Spinal cord (tissue), 10 donors: ENCODE measurements around the gene RPTOR. TPM values are rescaled to one million over a fixed set of nuclear protein-coding genes. Genes with fewer than 3 reads are reported as not detected.
A peak's percentile ranks its signal among the peaks of the same experiment; 100 is the strongest.
"Not testable (repeated sequence)": the region's sequence is repeated elsewhere in the genome, so short reads cannot be mapped to it uniquely, and the experiment has no call there.

Experiments
- DNase-seq, 6 donors: peaks; one replicate each; pipeline versions ENCODE4 v3.0.0 to v3.0.0-alpha.2; 2013 to 2015; ENCODE audit warnings: low spot score in 6 of 6, low read depth in 4 of 6
- H3K27ac ChIP-seq: one replicate; pipeline ENCODE4 v1.5.1; 2013; ENCODE audit warnings: low read depth, low read length, control low read depth
- H3K27me3 ChIP-seq: one replicate; pipeline ENCODE4 v1.6.1; 2013; ENCODE audit warnings: low read length; ENCODE audit not compliant: control insufficient read depth, insufficient read depth
- H3K36me3 ChIP-seq: one replicate; pipeline ENCODE4 v1.6.1; 2013; ENCODE audit warnings: low read length; ENCODE audit not compliant: control insufficient read depth, insufficient read depth
- H3K4me1 ChIP-seq: one replicate; pipeline ENCODE4 v1.6.1; 2013; ENCODE audit warnings: low read length; ENCODE audit not compliant: control insufficient read depth, insufficient read depth
- H3K4me3 ChIP-seq: one replicate; pipeline ENCODE4 v1.5.1; 2013; ENCODE audit warnings: low read depth, low read length, control low read depth
- H3K9me3 ChIP-seq: one replicate; pipeline ENCODE4 v1.6.1; 2013; ENCODE audit warnings: low read length; ENCODE audit not compliant: control insufficient read depth, insufficient read depth
- WGBS: methylation state at CpG from one replicate; pipeline ENCODE4 v1.1.5; 2013; ENCODE audit warnings: missing lambda C conversion rate; ENCODE audit not compliant: insufficient coverage; 5-methylcytosine and 5-hydroxymethylcytosine counted together
- polyA plus RNA-seq, 2 donors: library from polyadenylated mRNA; unstranded; fragments of 120-200 nt; gene quantifications; one replicate each; pipeline ENCODE4 v1.2.1, GENCODE V29; 2013; ENCODE audit not compliant: insufficient read length in 2 of 2
- total RNA-seq, 2 donors: library from RNA; depleted of rRNA in 1 of 2; stranded (reverse); fragments of 120-200 nt in 1 of 2; fragments of >200 nt in 1 of 2; gene quantifications; one replicate each; pipeline versions ENCODE4 v1.2.3 to v1.2.4, GENCODE V29; 2013 to 2014
- donor health status: healthy.

Gene RPTOR
- total and polyA plus RNA-seq, 4 donors: 17.1 to 27.2 (median 21.6) TPM

GRCh38 chr17:80621335-80621996, 76.8 kb downstream of the RPTOR start:
- H3K27ac ChIP-seq: no peak overlapping the region
- no peak overlapping the region for H3K4me3 ChIP-seq
- no peaks in the 10 kb centered on the region for H3K9me3 ChIP-seq
- no peaks in the 10 kb centered on the region for H3K27me3 ChIP-seq
- H3K36me3 ChIP-seq: peaks cover 3% of the 10 kb centered on the region
- DNase-seq: no peak
- WGBS: 83% methylated on average over 25 of the region's 25 CpGs
- H3K4me1 ChIP-seq: peaks cover 6% of the 10 kb centered on the region

DNA sequence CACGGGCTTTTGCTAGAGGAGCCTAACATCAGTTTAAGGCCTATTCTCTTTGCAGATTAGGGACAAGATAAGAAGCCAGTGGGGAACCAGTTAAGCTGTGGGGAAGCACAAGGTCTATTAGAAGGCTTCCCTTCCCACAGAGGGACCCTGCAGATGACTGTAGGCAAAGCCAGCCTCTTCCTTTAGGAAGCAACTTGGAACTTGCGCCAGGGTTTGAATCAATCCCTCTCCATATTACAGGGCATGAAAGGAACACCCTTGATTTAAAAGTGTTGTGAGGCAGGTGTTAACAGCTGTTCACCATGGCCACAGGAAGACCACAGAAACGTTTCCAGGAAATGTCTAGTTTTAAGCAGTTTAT, 77.3 kb downstream of the RPTOR start:
- 57% methylated on average over 2 of the region's 3 CpGs for WGBS
- no peaks in the 10 kb centered on the region for H3K27me3 ChIP-seq
- peaks cover 3% of the 10 kb centered on the region for H3K36me3 ChIP-seq
- H3K9me3 ChIP-seq: no peaks in the 10 kb centered on the region
- no peak overlapping the region for H3K27ac ChIP-seq
- peak in 1 of 6 donors; percentile 34 for DNase-seq
- H3K4me1 ChIP-seq: peaks cover 6% of the 10 kb centered on the region
- no peak overlapping the region for H3K4me3 ChIP-seq

GRCh38 chr17:80624864-80625263, 80.2 kb downstream of the RPTOR start:
- no peaks in the 10 kb centered on the region for H3K27me3 ChIP-seq
- no peak overlapping the region for H3K4me3 ChIP-seq
- H3K4me1 ChIP-seq: peaks cover 4% of the 10 kb centered on the region
- H3K9me3 ChIP-seq: peaks cover 2% of the 10 kb centered on the region
- peaks cover 3% of the 10 kb centered on the region for H3K36me3 ChIP-seq
- H3K27ac ChIP-seq: no peak overlapping the region
- 91% methylated on average over 11 of the region's 14 CpGs for WGBS
- DNase-seq: no peak

- DNase-seq: no peak
- Histone ChIP-seq H3K4me1 (peaks cover 4% of the 10 kb centered on the region), H3K27ac (no peak overlapping the region), H3K27me3 (no peaks in the 10 kb centered on the region), H3K9me3 (peaks cover 2% of the 10 kb centered on the region), H3K4me3 (no peak overlapping the region), H3K36me3 (peaks cover 3% of the 10 kb centered on the region)
- 90% methylated on average over 10 of the region's 14 CpGs for WGBS
These were observed 81.0 kb downstream of the RPTOR start for GRCh38 chr17:80625627-80626026.

DNA sequence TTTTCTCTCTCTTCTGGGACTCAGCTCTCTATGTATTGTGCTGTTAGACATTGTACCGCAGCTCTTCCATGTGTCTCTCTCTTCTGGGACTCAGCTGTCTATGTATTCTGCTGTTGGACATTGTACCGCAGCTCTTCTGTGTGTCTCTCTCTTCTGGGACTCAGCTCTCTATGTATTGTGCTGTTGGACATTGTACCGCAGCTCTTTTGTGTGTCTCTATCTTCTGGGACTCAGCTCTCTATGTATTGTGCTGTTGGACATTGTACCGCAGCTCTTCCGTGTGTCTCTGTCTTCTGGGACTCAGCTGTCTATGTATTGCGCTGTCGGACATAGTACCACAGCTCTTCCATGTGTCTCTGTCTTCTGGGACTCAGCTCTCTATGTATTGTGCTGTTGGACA, 84.2 kb downstream of the RPTOR start:
- H3K9me3 ChIP-seq, H3K4me3 ChIP-seq, H3K27me3 ChIP-seq, H3K36me3 ChIP-seq, DNase-seq, H3K4me1 ChIP-seq, H3K27ac ChIP-seq: not testable (repeated sequence)
- WGBS: 50% methylated on average over 2 of the region's 7 CpGs

DNA sequence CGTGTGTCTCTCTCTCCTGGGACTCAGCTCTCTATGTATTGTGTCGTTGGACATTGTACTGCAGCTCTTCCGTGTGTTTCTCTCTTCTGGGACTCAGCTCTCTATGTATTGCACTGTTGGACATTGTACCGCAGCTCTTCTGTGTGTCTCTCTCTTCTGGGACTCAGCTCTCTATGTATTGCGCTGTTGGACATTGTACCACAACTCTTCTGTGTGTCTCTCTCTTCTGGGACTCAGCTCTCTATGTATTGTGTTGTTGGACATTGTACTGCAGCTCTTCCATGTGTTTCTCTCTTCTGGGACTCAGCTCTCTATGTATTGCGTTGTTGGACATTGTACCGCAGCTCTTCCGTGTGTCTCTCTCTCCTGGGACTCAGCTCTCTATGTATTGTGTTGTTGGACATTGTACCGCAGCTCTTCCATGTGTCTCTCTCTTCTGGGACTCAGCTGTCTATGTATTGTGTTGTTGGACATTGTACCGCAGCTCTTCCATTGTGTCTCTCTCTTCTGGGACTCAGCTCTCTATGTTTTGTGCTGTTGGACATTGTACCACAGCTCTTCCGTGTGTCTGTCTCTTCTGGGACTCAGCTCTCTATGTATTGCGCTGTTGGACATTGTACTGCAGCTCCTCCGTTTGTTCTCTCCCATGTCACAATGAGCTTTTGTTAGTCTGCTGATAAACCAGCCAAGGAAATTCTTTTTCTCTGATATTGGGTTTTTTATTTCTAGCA, 84.8 kb downstream of the RPTOR start:
- Histone ChIP-seq H3K9me3 (peaks cover 2% of the 10 kb centered on the region), H3K27me3 (no peaks in the 10 kb centered on the region), H3K36me3 (peaks cover 3% of the 10 kb centered on the region), H3K4me1 (peaks cover 6% of the 10 kb centered on the region), H3K27ac (no peak overlapping the region), H3K4me3 (no peak overlapping the region)
- 95% methylated on average over 3 of the region's 13 CpGs for WGBS
- no peak for DNase-seq

- H3K4me3 ChIP-seq: no peak overlapping the region
- 86% methylated on average over 5 of the region's 9 CpGs for WGBS
- peaks cover 2% of the 10 kb centered on the region for H3K9me3 ChIP-seq
- no peak for DNase-seq
- H3K27me3 ChIP-seq: no peaks in the 10 kb centered on the region
- H3K36me3 ChIP-seq: peaks cover 2% of the 10 kb centered on the region
- peaks cover 6% of the 10 kb centered on the region for H3K4me1 ChIP-seq
- no peak overlapping the region for H3K27ac ChIP-seq
These were observed 86.0 kb downstream of the RPTOR start for GRCh38 chr17:80630560-80631120.

GRCh38 chr17:80631142-80632045, 86.8 kb downstream of the RPTOR start:
- Histone ChIP-seq H3K27ac (no peak overlapping the region), H3K27me3 (no peaks in the 10 kb centered on the region), H3K4me3 (no peak overlapping the region), H3K4me1 (peaks cover 6% of the 10 kb centered on the region), H3K36me3 (no peaks in the 10 kb centered on the region), H3K9me3 (peaks cover 2% of the 10 kb centered on the region)
- WGBS: 87% methylated on average over 6 of the region's 10 CpGs
- no peak for DNase-seq

GRCh38 chr17:80632046-80632581, 87.5 kb downstream of the RPTOR start:
- peak in 1 of 6 donors; percentile 84 for DNase-seq
- WGBS: 63% methylated on average over 5 of the region's 12 CpGs

More at GRCh38 chr17:80632046-80632581, 87.5 kb downstream of the RPTOR start:
- H3K4me1 ChIP-seq: peaks cover 13% of the 10 kb centered on the region
- no peak overlapping the region for H3K27ac ChIP-seq
- H3K36me3 ChIP-seq: no peaks in the 10 kb centered on the region
- no peaks in the 10 kb centered on the region for H3K27me3 ChIP-seq
- H3K4me3 ChIP-seq: no peak overlapping the region
- H3K9me3 ChIP-seq: peaks cover 2% of the 10 kb centered on the region
